Activated T-cell treated with anti-CD3 and anti-CD28 coated beads, Interleukin-2, amount 50 U/mL, for 24 hours (primary cell): ENCODE data around the gene TACC3.

ENCODE experiments used
- DNase-seq: peaks from one replicate; pipeline ENCODE4 v3.0.0-alpha.2; 2020
- H3K27ac Mint-ChIP-seq: 2 replicates; pipeline ENCODE4 v1.8.0; 2020; ENCODE audit warnings: mild to moderate bottlenecking, mixed read lengths
- H3K27me3 Mint-ChIP-seq: 2 replicates; pipeline ENCODE4 v1.8.0; 2020; ENCODE audit warnings: mixed read lengths
- H3K36me3 Mint-ChIP-seq: 2 replicates; pipeline ENCODE4 v1.8.0; 2020; ENCODE audit warnings: low read depth, mixed read lengths
- H3K4me1 Mint-ChIP-seq: 2 replicates; pipeline ENCODE4 v1.8.0; 2020; ENCODE audit warnings: low read depth, mixed read lengths
- H3K4me3 Mint-ChIP-seq: 2 replicates; pipeline ENCODE4 v1.8.0; 2020; ENCODE audit warnings: mild to moderate bottlenecking, moderate library complexity, mixed read lengths
- H3K9me3 Mint-ChIP-seq: 2 replicates; pipeline ENCODE4 v1.8.0; 2020; ENCODE audit warnings: mixed read lengths

TACC3 gene

GRCh38 chr4:1725521-1725920 lies 4.2 kb downstream of the TACC3 start:
- H3K9me3 Mint-ChIP-seq = no peaks in the 10 kb centered on the region
- H3K27ac Mint-ChIP-seq = peak overlapping the region; percentile 98
- no peaks in the 10 kb centered on the region for H3K27me3 Mint-ChIP-seq
- H3K4me3 Mint-ChIP-seq = peak overlapping the region; percentile 18
- no peak for DNase-seq
- peaks cover 70% of the 10 kb centered on the region for H3K4me1 Mint-ChIP-seq
- peaks cover 87% of the 10 kb centered on the region for H3K36me3 Mint-ChIP-seq

GRCh38 chr4:1726146-1726934 lies 5.0 kb downstream of the TACC3 start:
- Mint-ChIP-seq H3K27ac (peak overlapping the region; percentile 58), H3K36me3 (peaks cover 95% of the 10 kb centered on the region), H3K27me3 (no peaks in the 10 kb centered on the region), H3K4me1 (peaks cover 78% of the 10 kb centered on the region), H3K4me3 (peak overlapping the region; percentile 8), H3K9me3 (no peaks in the 10 kb centered on the region)
- DNase-seq = peak; percentile 92

- H3K27ac Mint-ChIP-seq = peak overlapping the region; percentile 58
- H3K9me3 Mint-ChIP-seq = no peaks in the 10 kb centered on the region
- H3K4me3 Mint-ChIP-seq = no peak overlapping the region
- DNase-seq = no peak
- peaks cover 79% of the 10 kb centered on the region for H3K4me1 Mint-ChIP-seq
- H3K27me3 Mint-ChIP-seq = no peaks in the 10 kb centered on the region
- H3K36me3 Mint-ChIP-seq = peaks cover 97% of the 10 kb centered on the region
Observed at GRCh38 chr4:1727117-1728031, 6.1 kb downstream of the TACC3 start.

GRCh38 chr4:1728061-1728980 lies 7.0 kb downstream of the TACC3 start:
- Mint-ChIP-seq H3K9me3 (no peaks in the 10 kb centered on the region), H3K27ac (peak overlapping the region; percentile 10), H3K27me3 (no peaks in the 10 kb centered on the region), H3K4me3 (no peak overlapping the region), H3K36me3 (peaks cover 97% of the 10 kb centered on the region), H3K4me1 (peaks cover 71% of the 10 kb centered on the region)
- DNase-seq = no peak

GRCh38 chr4:1730532-1731135 lies 9.3 kb downstream of the TACC3 start:
- H3K4me1 Mint-ChIP-seq = peaks cover 52% of the 10 kb centered on the region
- H3K27ac Mint-ChIP-seq = peak overlapping the region; percentile 80
- H3K27me3 Mint-ChIP-seq = no peaks in the 10 kb centered on the region
- no peaks in the 10 kb centered on the region for H3K9me3 Mint-ChIP-seq
- H3K36me3 Mint-ChIP-seq = peaks cover 97% of the 10 kb centered on the region
- no peak for DNase-seq
- no peak overlapping the region for H3K4me3 Mint-ChIP-seq

- no peaks in the 10 kb centered on the region for H3K9me3 Mint-ChIP-seq
- H3K27me3 Mint-ChIP-seq = no peaks in the 10 kb centered on the region
- H3K4me3 Mint-ChIP-seq = no peak overlapping the region
- peaks cover 97% of the 10 kb centered on the region for H3K36me3 Mint-ChIP-seq
- peaks cover 47% of the 10 kb centered on the region for H3K4me1 Mint-ChIP-seq
- DNase-seq = no peak
- peak overlapping the region; percentile 80 for H3K27ac Mint-ChIP-seq
Observed at GRCh38 chr4:1731180-1731579, 9.9 kb downstream of the TACC3 start.

- no peaks in the 10 kb centered on the region for H3K27me3 Mint-ChIP-seq
- H3K36me3 Mint-ChIP-seq = peaks cover 97% of the 10 kb centered on the region
- no peak overlapping the region for H3K27ac Mint-ChIP-seq
- H3K4me3 Mint-ChIP-seq = no peak overlapping the region
- H3K9me3 Mint-ChIP-seq = no peaks in the 10 kb centered on the region
- no peak for DNase-seq
- peaks cover 32% of the 10 kb centered on the region for H3K4me1 Mint-ChIP-seq
Observed at GRCh38 chr4:1732911-1733310, 11.6 kb downstream of the TACC3 start.

- Mint-ChIP-seq H3K27ac (no peak overlapping the region), H3K4me3 (no peak overlapping the region), H3K9me3 (no peaks in the 10 kb centered on the region), H3K27me3 (no peaks in the 10 kb centered on the region), H3K4me1 (peaks cover 16% of the 10 kb centered on the region), H3K36me3 (peaks cover 98% of the 10 kb centered on the region)
- DNase-seq = no peak
Observed at GRCh38 chr4:1735215-1735614, 13.9 kb downstream of the TACC3 start.

GRCh38 chr4:1736812-1737211 lies 15.5 kb downstream of the TACC3 start:
- H3K27me3 Mint-ChIP-seq = no peaks in the 10 kb centered on the region
- no peak overlapping the region for H3K27ac Mint-ChIP-seq
- no peaks in the 10 kb centered on the region for H3K9me3 Mint-ChIP-seq
- DNase-seq = no peak
- H3K4me1 Mint-ChIP-seq = peaks cover 1% of the 10 kb centered on the region
- H3K4me3 Mint-ChIP-seq = no peak overlapping the region
- peaks cover 99% of the 10 kb centered on the region for H3K36me3 Mint-ChIP-seq

- DNase-seq = no peak
- Mint-ChIP-seq H3K27ac (no peak overlapping the region), H3K4me3 (no peak overlapping the region), H3K27me3 (no peaks in the 10 kb centered on the region), H3K4me1 (no peaks in the 10 kb centered on the region), H3K9me3 (no peaks in the 10 kb centered on the region), H3K36me3 (peaks cover 100% of the 10 kb centered on the region)
Observed at GRCh38 chr4:1737666-1738065, 16.3 kb downstream of the TACC3 start.

GRCh38 chr4:1738410-1738809 lies 17.1 kb downstream of the TACC3 start:
- Mint-ChIP-seq H3K4me3 (no peak overlapping the region), H3K27me3 (no peaks in the 10 kb centered on the region), H3K36me3 (peaks cover 100% of the 10 kb centered on the region), H3K9me3 (no peaks in the 10 kb centered on the region), H3K27ac (no peak overlapping the region), H3K4me1 (no peaks in the 10 kb centered on the region)
- no peak for DNase-seq

- Mint-ChIP-seq H3K4me3 (no peak overlapping the region), H3K36me3 (peaks cover 100% of the 10 kb centered on the region), H3K27me3 (no peaks in the 10 kb centered on the region), H3K27ac (no peak overlapping the region), H3K9me3 (no peaks in the 10 kb centered on the region), H3K4me1 (no peaks in the 10 kb centered on the region)
- DNase-seq = no peak
Observed at GRCh38 chr4:1739358-1739757, 18.0 kb downstream of the TACC3 start.

- no peak overlapping the region for H3K27ac Mint-ChIP-seq
- no peak for DNase-seq
Observed at GRCh38 chr4:1740021-1740545, 18.8 kb downstream of the TACC3 start.

GRCh38 chr4:1741208-1741607 lies 19.9 kb downstream of the TACC3 start:
- Mint-ChIP-seq H3K9me3 (no peaks in the 10 kb centered on the region), H3K36me3 (peaks cover 91% of the 10 kb centered on the region), H3K27ac (no peak overlapping the region), H3K27me3 (no peaks in the 10 kb centered on the region), H3K4me1 (no peaks in the 10 kb centered on the region), H3K4me3 (no peak overlapping the region)
- no peak for DNase-seq

More at GRCh38 chr4:1740021-1740545, 18.8 kb downstream of the TACC3 start:
- no peaks in the 10 kb centered on the region for H3K9me3 Mint-ChIP-seq
- peaks cover 99% of the 10 kb centered on the region for H3K36me3 Mint-ChIP-seq
- H3K4me3 Mint-ChIP-seq = no peak overlapping the region
- H3K4me1 Mint-ChIP-seq = no peaks in the 10 kb centered on the region
- H3K27me3 Mint-ChIP-seq = no peaks in the 10 kb centered on the region
